Nephron (organoid): ENCODE results near the gene GALNT9.

Experiments used
- H3K27ac Mint-ChIP-seq, 3 experiments: 2 replicates each; pipeline ENCODE4 v1.8.0; 2020; ENCODE audit warnings: mixed read lengths in 3 of 3, mild to moderate bottlenecking in 2 of 3, moderate library complexity in 1 of 3
- H3K27me3 Mint-ChIP-seq: 2 replicates; pipeline ENCODE4 v1.8.0; 2021; ENCODE audit warnings: low read depth, mild to moderate bottlenecking, moderate library complexity, mixed read lengths
- H3K36me3 Mint-ChIP-seq: 2 replicates; pipeline ENCODE4 v1.8.0; 2020; ENCODE audit warnings: low read depth, mixed read lengths
- H3K4me1 Mint-ChIP-seq: 2 replicates; pipeline ENCODE4 v1.8.0; 2020; ENCODE audit warnings: mixed read lengths
- H3K4me3 Mint-ChIP-seq, 3 experiments: 2 replicates each; pipeline ENCODE4 v1.8.0; 2020; ENCODE audit warnings: mild to moderate bottlenecking in 3 of 3, mixed read lengths in 3 of 3, moderate library complexity in 2 of 3
- H3K9me3 Mint-ChIP-seq: 2 replicates; pipeline ENCODE4 v1.8.0; 2020; ENCODE audit warnings: mixed read lengths
- CTCF ChIP-seq, 3 experiments: fragments of 200-600 bp; sonication (generic); IDR thresholded peaks; one replicate each; pipeline ENCODE4 v1.5.0; 2021; ENCODE audit warnings: antibody characterized with exemption in 3 of 3; ENCODE audit not compliant: unreplicated experiment in 3 of 3

The GALNT9 gene

GRCh38 chr12:132218915-132219314, 110.5 kb downstream of the GALNT9 start:
- peaks cover 60% of the 10 kb centered on the region for H3K27me3 Mint-ChIP-seq
- H3K4me3 Mint-ChIP-seq, result no peak overlapping the region
- H3K4me1 Mint-ChIP-seq, result peaks cover 26% of the 10 kb centered on the region
- H3K27ac Mint-ChIP-seq, result peak overlapping the region in 1 of 3 experiments; percentile 72
- TF ChIP-seq CTCF (IDR thresholded peaks at IDR 0.05; ENCODE audit: unreplicated experiment in 3 of 3), result peak; percentile 27 to 52 (median 38)
- H3K9me3 Mint-ChIP-seq, result peaks cover 12% of the 10 kb centered on the region
- H3K36me3 Mint-ChIP-seq, result peaks cover 6% of the 10 kb centered on the region

GRCh38 chr12:132218527-132218875, 110.9 kb downstream of the GALNT9 start:
- H3K4me1 Mint-ChIP-seq, result peaks cover 26% of the 10 kb centered on the region

GRCh38 chr12:132217800-132218526, 111.4 kb downstream of the GALNT9 start:
- H3K4me3 Mint-ChIP-seq, result no peak overlapping the region
- TF ChIP-seq CTCF (IDR thresholded peaks at IDR 0.05; ENCODE audit: unreplicated experiment in 3 of 3), result no peak
- peaks cover 65% of the 10 kb centered on the region for H3K27me3 Mint-ChIP-seq
- peaks cover 17% of the 10 kb centered on the region for H3K9me3 Mint-ChIP-seq
- no peak overlapping the region for H3K27ac Mint-ChIP-seq
- peaks cover 6% of the 10 kb centered on the region for H3K36me3 Mint-ChIP-seq
- H3K4me1 Mint-ChIP-seq, result peaks cover 26% of the 10 kb centered on the region

More at GRCh38 chr12:132218527-132218875, 110.9 kb downstream of the GALNT9 start:
- TF ChIP-seq CTCF (IDR thresholded peaks at IDR 0.05; ENCODE audit: unreplicated experiment in 3 of 3), result no peak
- H3K27ac Mint-ChIP-seq, result no peak overlapping the region
- peaks cover 13% of the 10 kb centered on the region for H3K9me3 Mint-ChIP-seq
- H3K4me3 Mint-ChIP-seq, result no peak overlapping the region
- peaks cover 6% of the 10 kb centered on the region for H3K36me3 Mint-ChIP-seq
- peaks cover 61% of the 10 kb centered on the region for H3K27me3 Mint-ChIP-seq

- TF ChIP-seq CTCF (IDR thresholded peaks at IDR 0.05; ENCODE audit: unreplicated experiment in 3 of 3), result no peak
These were observed 112.0 kb downstream of the GALNT9 start for GRCh38 chr12:132217371-132217770.

GRCh38 chr12:132216354-132216987, 112.9 kb downstream of the GALNT9 start:
- Mint-ChIP-seq H3K27me3 (peaks cover 59% of the 10 kb centered on the region), H3K4me1 (peaks cover 14% of the 10 kb centered on the region), H3K27ac (no peak overlapping the region), H3K4me3 (no peak overlapping the region), H3K9me3 (peaks cover 15% of the 10 kb centered on the region), H3K36me3 (peaks cover 6% of the 10 kb centered on the region)
- TF ChIP-seq CTCF (IDR thresholded peaks at IDR 0.05; ENCODE audit: unreplicated experiment in 3 of 3), result no peak

More at GRCh38 chr12:132217371-132217770, 112.0 kb downstream of the GALNT9 start:
- Mint-ChIP-seq H3K4me3 (no peak overlapping the region), H3K9me3 (peaks cover 17% of the 10 kb centered on the region), H3K36me3 (peaks cover 6% of the 10 kb centered on the region), H3K27ac (no peak overlapping the region), H3K27me3 (peaks cover 62% of the 10 kb centered on the region), H3K4me1 (peaks cover 23% of the 10 kb centered on the region)
